ENCODE results near the gene ZNF516. TPM values are rescaled to one million over a fixed set of nuclear protein-coding genes. Genes with fewer than 3 reads are reported as not detected.

Gene ZNF516
- total and polyA plus RNA-seq, 10 of the 15 experiments (the other 5 are each of a cell fraction or from before 2014, with no cell fraction given) = 2.0 to 32.0 (median 8.3) TPM

- intact Hi-C loops (cut with micrococcal nuclease; ENCODE audit: unreplicated experiment) (no loop called here), in situ Hi-C loops (cut with MboI) (no loop called here)
- CTCF ChIA-PET = no interaction called here
- FAIRE-seq = no peak
- Histone ChIP-seq H3K79me2 (ENCODE audit: control insufficient read depth, insufficient read depth, low read length) (peaks cover 24% of the 10 kb centered on the region), H4K20me1 (ENCODE audit: control insufficient read depth, insufficient read depth) (peaks cover 7% of the 10 kb centered on the region), H3K9ac (ENCODE audit: control insufficient read depth, insufficient read depth, low read length) (no peak overlapping the region), H3K36me3 (ENCODE audit: control insufficient read depth in 2 of 2, insufficient read depth in 2 of 2, low read length in 1 of 2) (peaks cover 0 to 2% of the 10 kb centered on the region in 2 experiments; a peak in 3 of 4 replicates), H3K4me1 (ENCODE audit: control insufficient read depth, insufficient read depth, low read length) (peaks cover 29% of the 10 kb centered on the region), H3K27ac (ENCODE audit: control insufficient read depth, insufficient read depth) (no peak overlapping the region), H3K4me3 (no peak overlapping the region), H3K9me3 (replicated peaks; ENCODE audit: control insufficient read depth, insufficient read depth, low read length) (no peaks in the 10 kb centered on the region; the same call in 2 of the 3 replicates), H3K27me3 (replicated peaks in 1 of 2; ENCODE audit: control insufficient read depth in 2 of 2, insufficient read depth in 2 of 2, low read length in 1 of 2) (no peaks in the 10 kb centered on the region), H2AFZ (ENCODE audit: control insufficient read depth, low read depth, low read length) (no peak overlapping the region), H3K4me2 (ENCODE audit: control insufficient read depth, insufficient read depth) (no peak overlapping the region; the same call in 1 of the 2 replicates)
- no TSS peak for BruUV-seq (replicated peaks)
- RAD21 ChIA-PET (ENCODE audit: unreplicated experiment) = no interaction called here
- ATAC-seq = no peak
- DNase-seq (ENCODE audit: low read depth, low spot score) = no peak
- POLR2A ChIA-PET = no interaction called here
- 84% methylated on average over 9 of the region's 9 CpGs for WGBS (ENCODE audit: insufficient coverage, insufficient replicate concordance, low lambda C conversion rate, missing lambda C conversion rate)
- SMC1A ChIA-PET (ENCODE audit: uncharacterized antibody, unreplicated experiment) = no interaction called here
- TF ChIP-seq CHD4 (IDR thresholded peaks at IDR 0.05) = no peak
- TF ChIP-seq SMARCA5 (IDR thresholded peaks at IDR 0.05) = no peak
- no peak for TF ChIP-seq NFYA (IDR thresholded peaks at IDR 0.05; ENCODE audit: borderline replicate concordance, low read depth, low read length)
- TF ChIP-seq HDAC6 (IDR thresholded peaks at IDR 0.05; ENCODE audit: unreplicated experiment) = no peak
- TF ChIP-seq NKRF (conservative IDR thresholded peaks at IDR 0.05) = no peak
- TF ChIP-seq GATAD2B (conservative IDR thresholded peaks at IDR 0.05; ENCODE audit: low read depth) = no peak
These were observed 106.1 kb downstream of the ZNF516 start for GRCh38 chr18:76388891-76389423.

Measured in GM12878 (cell line).